ENCODE data around the gene GEMIN7. TPM values are rescaled to one million over a fixed set of nuclear protein-coding genes. Genes with fewer than 3 reads are reported as not detected.
A peak's percentile ranks its signal among the peaks of the same experiment; 100 is the strongest.

Gene GEMIN7
- total and polyA plus RNA-seq, 2 of the 13 experiments (the other 11 are each of a cell fraction or from before 2014, with no cell fraction given), result 24.1 to 30.6 TPM

- TF ChIP-seq ZNF710 (CRISPR knock-in tag; IDR thresholded peaks at IDR 0.05; ENCODE audit: borderline replicate concordance) (0 out of 2 replicates have a peak, but pooled peaks have one; percentile 15), EP300 (IDR thresholded peaks at IDR 0.05; ENCODE audit: low read depth in 2 of 2, low read length in 2 of 2) (peak in 1 of 2 experiments; percentile 2; a peak in 1 of 4 replicates), EP300 (CRISPR knock-in tag; IDR thresholded peaks at IDR 0.05; ENCODE audit: borderline replicate concordance) (no peak), HIC2 (CRISPR knock-in tag; IDR thresholded peaks at IDR 0.05; ENCODE audit: low read depth) (0 out of 2 replicates have a peak, but pooled peaks have one; percentile 65), HOXA7 (CRISPR knock-in tag; IDR thresholded peaks at IDR 0.05) (no peak), TRIM24 (CRISPR knock-in tag; IDR thresholded peaks at IDR 0.05) (no peak), ZNF720 (CRISPR knock-in tag; IDR thresholded peaks at IDR 0.05) (no peak), SPEN (CRISPR knock-in tag; IDR thresholded peaks at IDR 0.05; ENCODE audit: low read depth) (peak; percentile 13; the same call in 1 of the 2 replicates), HNRNPK (IDR thresholded peaks at IDR 0.05; ENCODE audit: low read depth, low read length, poor library complexity, severe bottlenecking) (no peak), BRF2 (CRISPR knock-in tag; IDR thresholded peaks at IDR 0.05) (no peak), ZBTB14 (CRISPR knock-in tag; IDR thresholded peaks at IDR 0.05) (no peak), ZFY (CRISPR knock-in tag; IDR thresholded peaks at IDR 0.05) (no peak), YY1 (IDR thresholded peaks at IDR 0.05; ENCODE audit: insufficient read depth, insufficient replicate concordance, low read depth, low read length) (peak; percentile 13), POGK (CRISPR knock-in tag; conservative IDR thresholded peaks at IDR 0.05) (0 out of 2 replicates have a peak, but pooled peaks have one; percentile 10), TFAP4 (IDR thresholded peaks at IDR 0.05; ENCODE audit: borderline replicate concordance, low read depth) (no peak), JUN (CRISPR knock-in tag; IDR thresholded peaks at IDR 0.05) (0 out of 2 replicates have a peak, but pooled peaks have one; percentile 34)
Measured at GRCh38 chr19:45098521-45099466, 19.7 kb downstream of the GEMIN7 start (continued).
